Activated naive CD8-positive, alpha-beta T cell treated with anti-CD3 and anti-CD28 coated beads for 36 hours (primary cell): ENCODE data around the gene MARK1. TPM values are rescaled to one million over a fixed set of nuclear protein-coding genes. Genes with fewer than 3 reads are reported as not detected.

ENCODE experiments used
- DNase-seq: peaks from one replicate; pipeline ENCODE4 v3.0.0; 2021
- H3K27ac Mint-ChIP-seq: one replicate; pipeline ENCODE4 v1.8.0; 2022; ENCODE audit warnings: mild to moderate bottlenecking, moderate library complexity, mixed read lengths
- H3K27me3 Mint-ChIP-seq: one replicate; pipeline ENCODE4 v1.8.0; 2022; ENCODE audit warnings: mild to moderate bottlenecking, mixed read lengths
- H3K36me3 Mint-ChIP-seq: one replicate; pipeline ENCODE4 v1.8.0; 2021; ENCODE audit warnings: mild to moderate bottlenecking, mixed read lengths
- H3K4me1 Mint-ChIP-seq: one replicate; pipeline ENCODE4 v1.8.0; 2021; ENCODE audit warnings: mixed read lengths
- H3K4me3 Mint-ChIP-seq: one replicate; pipeline ENCODE4 v1.8.0; 2022; ENCODE audit warnings: mild to moderate bottlenecking, moderate library complexity, mixed read lengths
- H3K9me3 Mint-ChIP-seq: one replicate; pipeline ENCODE4 v1.8.0; 2022; ENCODE audit warnings: mixed read lengths
- total RNA-seq, 2 experiments: library from RNA; stranded (reverse); gene quantifications; one replicate each; pipeline ENCODE4 v1.2.3, GENCODE V29; 2021

The MARK1 gene
- total RNA-seq: not detected

DNA sequence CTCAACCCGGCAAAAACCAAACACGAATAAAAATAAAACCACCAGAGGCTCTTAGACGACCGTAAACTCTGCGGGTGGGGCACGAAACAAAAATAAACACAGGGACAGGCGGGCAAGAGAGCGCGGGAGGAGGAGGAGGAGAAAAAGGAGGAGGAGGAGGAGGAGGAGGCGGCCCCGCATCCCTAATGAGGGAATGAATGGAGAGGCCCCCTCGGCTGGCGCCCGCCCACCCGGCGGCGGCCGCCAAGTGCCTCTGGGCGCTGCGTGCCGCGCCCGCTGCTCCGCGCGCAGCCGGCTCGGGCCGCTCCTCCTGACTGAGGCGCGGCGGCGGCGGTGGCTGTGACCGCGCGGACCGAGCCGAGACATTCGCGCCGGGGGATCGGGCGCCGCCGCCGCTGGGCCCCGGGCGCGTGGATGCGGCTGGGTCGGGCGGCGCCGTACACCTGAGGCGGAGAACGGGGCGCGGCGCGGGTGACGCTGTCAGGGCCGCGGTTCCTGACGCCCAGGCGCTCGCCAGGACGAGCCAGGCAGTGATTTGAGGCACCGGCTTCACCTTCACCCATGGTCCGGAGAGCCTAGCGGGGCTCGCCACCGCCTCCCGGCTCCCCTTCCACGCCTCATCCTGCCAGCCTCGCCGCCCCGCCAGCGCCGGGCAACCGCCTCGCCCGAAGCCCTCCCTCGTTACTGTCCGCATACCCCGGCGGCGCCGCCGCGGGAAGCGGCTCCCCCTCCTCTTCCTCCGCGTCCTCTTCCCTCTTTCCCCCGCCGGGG, at the start of gene MARK1:
TSS of gene MARK1 (plus strand) at position 229 of the 771 bp plus-strand sequence. CDS start 687 bp downstream, outside the sequence.
- no peak within 1 kb of the TSS for H3K27ac Mint-ChIP-seq
- peaks cover 74% of the 10 kb centered on the region for H3K27me3 Mint-ChIP-seq
- H3K36me3 Mint-ChIP-seq: peaks cover 2% of the 10 kb centered on the region
- DNase-seq: peak; percentile 29
- no peaks in the 10 kb centered on the region for H3K9me3 Mint-ChIP-seq
- H3K4me3 Mint-ChIP-seq: peak within 1 kb of the TSS; percentile 76
- H3K4me1 Mint-ChIP-seq: peaks cover 15% of the 10 kb centered on the region

DNA sequence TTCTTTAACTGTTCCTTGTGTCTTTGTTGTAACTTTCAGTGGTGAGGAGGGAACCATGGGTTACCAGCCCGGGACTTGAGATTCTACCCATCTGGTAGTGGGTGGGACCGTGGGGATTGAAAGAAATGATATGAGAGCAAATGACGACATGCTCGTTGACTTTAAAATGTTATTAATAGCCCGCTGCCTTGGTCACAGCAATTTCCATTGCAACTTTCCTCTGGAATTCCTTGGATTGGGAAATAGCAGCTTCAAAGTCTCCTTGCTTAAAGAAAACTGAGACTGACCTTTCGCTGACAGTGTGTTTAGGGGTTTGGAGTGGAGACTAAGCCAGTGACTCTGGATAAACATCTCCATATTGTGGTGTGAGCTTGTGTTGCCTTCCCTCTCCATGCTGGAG, 44.2 kb upstream of the MARK1 start:
- Mint-ChIP-seq H3K9me3 (no peaks in the 10 kb centered on the region), H3K36me3 (no peaks in the 10 kb centered on the region), H3K4me3 (no peak overlapping the region), H3K27me3 (peaks cover 23% of the 10 kb centered on the region), H3K27ac (no peak overlapping the region), H3K4me1 (peaks cover 6% of the 10 kb centered on the region)
- no peak for DNase-seq

DNA sequence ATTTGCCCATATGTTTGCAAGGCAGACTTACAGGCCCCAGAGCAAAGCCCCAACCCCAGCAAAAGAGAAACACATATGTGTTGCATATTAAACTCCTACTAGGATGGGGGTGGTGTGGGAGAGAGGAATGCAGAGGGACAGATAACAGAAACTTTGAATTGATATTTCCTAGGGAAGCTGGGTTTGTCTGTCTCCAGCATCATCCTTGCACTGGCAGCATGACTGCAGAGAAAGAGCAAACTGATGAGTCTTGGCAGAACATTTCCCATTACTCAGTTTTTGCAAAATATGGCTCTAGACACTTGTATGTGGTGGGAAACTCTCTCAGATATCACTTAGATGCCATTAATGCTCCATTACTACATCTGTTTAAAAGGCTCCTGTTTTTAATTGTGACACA, 43.8 kb upstream of the MARK1 start:
- DNase-seq: no peak
- H3K4me3 Mint-ChIP-seq: no peak overlapping the region
- H3K27ac Mint-ChIP-seq: no peak overlapping the region
- peaks cover 24% of the 10 kb centered on the region for H3K27me3 Mint-ChIP-seq
- no peaks in the 10 kb centered on the region for H3K9me3 Mint-ChIP-seq
- peaks cover 6% of the 10 kb centered on the region for H3K4me1 Mint-ChIP-seq
- no peaks in the 10 kb centered on the region for H3K36me3 Mint-ChIP-seq

DNA sequence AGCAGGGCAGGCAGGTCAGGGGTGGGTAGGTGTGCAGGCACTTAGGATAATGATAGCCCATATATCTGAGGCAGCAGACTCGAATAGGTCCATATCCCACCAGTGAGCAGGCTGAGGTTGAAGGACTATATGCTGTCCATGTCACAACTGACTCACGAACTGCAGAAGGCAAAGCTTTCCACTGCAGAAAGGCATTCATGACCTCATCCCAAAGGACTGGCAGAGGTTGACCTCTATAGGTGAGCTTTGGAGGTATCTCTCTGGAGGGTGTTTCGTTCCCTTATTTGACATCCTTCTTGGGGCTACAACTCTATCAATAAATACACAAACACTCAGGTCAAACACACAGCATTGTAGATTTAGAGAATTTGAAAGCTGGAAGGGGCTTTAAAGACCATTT, 42.8 kb upstream of the MARK1 start:
- Mint-ChIP-seq H3K4me3 (no peak overlapping the region), H3K27ac (no peak overlapping the region), H3K9me3 (no peaks in the 10 kb centered on the region), H3K27me3 (peaks cover 28% of the 10 kb centered on the region), H3K4me1 (peaks cover 6% of the 10 kb centered on the region), H3K36me3 (no peaks in the 10 kb centered on the region)
- no peak for DNase-seq

DNA sequence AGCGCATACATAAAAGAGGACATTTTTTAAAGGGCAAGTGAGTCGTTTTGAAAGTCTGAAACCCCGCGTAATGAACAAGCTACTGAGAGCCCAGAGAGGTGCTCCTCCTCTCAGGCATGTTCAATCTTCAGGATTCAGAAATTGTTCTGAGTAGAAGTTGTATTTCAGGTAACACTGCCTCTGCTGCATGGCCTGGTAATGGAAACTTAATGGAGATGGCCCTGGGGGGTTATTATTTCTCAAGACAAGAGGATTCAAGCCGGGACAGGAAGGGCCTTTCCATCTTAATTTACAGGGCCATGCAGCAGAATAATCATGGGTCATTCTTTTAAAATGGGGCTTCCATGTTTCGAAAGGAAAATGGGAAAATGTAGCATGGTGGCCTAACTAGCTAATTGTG, 42.1 kb upstream of the MARK1 start:
- Mint-ChIP-seq H3K4me3 (no peak overlapping the region), H3K27me3 (peaks cover 28% of the 10 kb centered on the region), H3K9me3 (no peaks in the 10 kb centered on the region), H3K36me3 (no peaks in the 10 kb centered on the region), H3K4me1 (peaks cover 6% of the 10 kb centered on the region), H3K27ac (no peak overlapping the region)
- no peak for DNase-seq

DNA sequence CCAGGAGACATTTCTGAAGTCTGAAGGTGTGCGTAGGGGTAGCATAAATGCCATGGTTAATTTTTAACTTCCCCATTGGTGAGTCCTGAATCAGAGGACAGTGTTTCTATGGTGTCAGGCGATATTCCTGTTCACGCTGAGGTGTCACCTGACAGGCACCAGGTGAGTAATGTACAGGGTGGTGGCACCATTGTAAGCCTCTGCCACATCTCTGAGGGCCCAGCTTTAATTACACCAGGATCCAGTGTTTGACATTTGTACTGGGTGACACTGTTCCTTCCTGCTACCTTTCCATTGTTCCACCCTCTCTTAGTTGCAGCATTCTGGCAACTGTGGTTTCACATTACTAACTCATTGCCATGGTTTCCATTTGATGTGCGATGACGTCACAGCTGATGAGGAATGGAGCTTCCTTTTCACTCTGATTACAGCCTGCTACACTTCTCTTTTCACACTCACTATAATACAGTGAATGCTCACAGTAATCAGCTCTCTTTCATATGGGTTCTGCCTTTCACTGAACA, 40.6 kb upstream of the MARK1 start:
- H3K27ac Mint-ChIP-seq: no peak overlapping the region
- H3K4me1 Mint-ChIP-seq: peaks cover 6% of the 10 kb centered on the region
- DNase-seq: peak; percentile 39
- H3K9me3 Mint-ChIP-seq: no peaks in the 10 kb centered on the region
- H3K4me3 Mint-ChIP-seq: no peak overlapping the region
- no peaks in the 10 kb centered on the region for H3K36me3 Mint-ChIP-seq
- peaks cover 23% of the 10 kb centered on the region for H3K27me3 Mint-ChIP-seq

DNA sequence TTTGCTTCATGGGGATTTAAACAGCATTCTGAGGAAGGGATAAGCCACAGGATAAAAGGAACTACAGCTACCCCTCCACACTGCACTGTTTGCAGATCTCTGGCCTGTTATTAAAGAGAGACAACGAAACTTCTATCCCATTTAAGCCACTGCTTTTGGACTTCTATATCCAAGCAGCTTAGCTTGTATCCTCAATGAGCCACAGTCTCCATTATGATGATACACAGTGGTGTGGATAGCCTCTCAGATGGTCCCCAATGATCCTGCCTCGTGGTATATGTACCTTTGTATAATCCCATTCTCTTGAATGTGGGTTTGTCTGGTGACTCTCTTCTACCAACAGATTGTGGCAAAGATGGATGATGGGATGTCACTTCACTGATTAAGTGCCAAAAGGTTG, 36.0 kb upstream of the MARK1 start:
- DNase-seq: no peak
- H3K36me3 Mint-ChIP-seq: no peaks in the 10 kb centered on the region
- peaks cover 5% of the 10 kb centered on the region for H3K4me1 Mint-ChIP-seq
- no peak overlapping the region for H3K4me3 Mint-ChIP-seq
- H3K27ac Mint-ChIP-seq: no peak overlapping the region
- H3K27me3 Mint-ChIP-seq: peaks cover 11% of the 10 kb centered on the region
- no peaks in the 10 kb centered on the region for H3K9me3 Mint-ChIP-seq

DNA sequence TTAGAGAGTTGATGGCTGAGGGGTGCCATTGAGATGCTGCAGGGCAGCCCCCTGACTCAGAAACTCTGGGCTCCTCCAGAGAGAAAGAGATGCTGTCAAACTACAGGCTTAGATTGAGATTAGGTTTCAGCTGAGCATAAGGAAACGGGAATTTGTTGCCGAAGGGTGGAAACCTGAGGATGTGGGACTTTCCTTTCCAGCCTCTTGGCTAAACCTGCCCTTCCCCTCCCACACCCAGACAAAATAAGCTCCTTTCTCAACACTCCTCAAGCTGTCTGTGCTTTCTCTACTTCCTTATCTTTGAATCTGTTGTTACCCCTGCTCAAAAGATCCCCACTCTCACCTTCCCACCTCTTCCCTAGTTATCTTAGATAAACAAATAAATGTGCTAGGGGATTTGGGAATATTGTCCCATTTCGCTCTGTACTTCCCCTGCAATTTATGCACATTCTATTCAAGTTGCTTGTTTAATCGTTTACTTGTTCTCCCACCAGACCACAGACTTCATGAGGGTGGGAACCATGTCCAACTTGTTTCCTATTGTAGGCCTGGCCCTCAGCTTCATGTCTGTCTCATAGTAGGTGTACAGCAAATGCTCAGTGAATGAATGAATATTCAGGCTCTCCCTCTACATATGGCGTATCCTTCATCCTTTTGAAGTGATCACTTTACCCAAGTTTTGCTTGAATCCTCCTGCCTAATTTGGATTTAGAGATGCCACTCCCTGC, 30.6 kb upstream of the MARK1 start:
- H3K9me3 Mint-ChIP-seq: no peaks in the 10 kb centered on the region
- H3K4me1 Mint-ChIP-seq: no peaks in the 10 kb centered on the region
- no peaks in the 10 kb centered on the region for H3K36me3 Mint-ChIP-seq
- H3K4me3 Mint-ChIP-seq: no peak overlapping the region
- no peak overlapping the region for H3K27ac Mint-ChIP-seq
- H3K27me3 Mint-ChIP-seq: peaks cover 11% of the 10 kb centered on the region
- DNase-seq: no peak

DNA sequence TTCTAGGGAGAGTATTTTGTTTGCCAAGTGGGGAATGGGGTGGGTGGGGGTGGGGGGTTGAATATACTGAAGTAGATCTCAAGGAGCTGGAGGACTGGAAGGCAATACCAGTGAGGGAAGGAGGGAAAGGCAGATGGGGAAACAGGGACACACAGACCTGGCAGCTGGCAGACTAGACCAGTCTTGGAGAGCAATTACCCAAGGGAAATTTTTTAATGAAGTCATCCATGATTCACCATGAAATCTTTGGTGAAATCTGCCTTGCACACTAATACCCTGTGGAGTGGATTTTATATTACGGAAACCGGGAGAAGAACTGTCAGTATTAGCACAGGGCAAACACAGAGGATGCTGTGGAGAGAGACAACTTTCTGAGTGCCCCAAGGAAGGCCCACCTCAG, 29.7 kb upstream of the MARK1 start:
- Mint-ChIP-seq H3K27ac (no peak overlapping the region), H3K9me3 (no peaks in the 10 kb centered on the region), H3K4me3 (no peak overlapping the region), H3K4me1 (no peaks in the 10 kb centered on the region), H3K27me3 (peaks cover 11% of the 10 kb centered on the region), H3K36me3 (no peaks in the 10 kb centered on the region)
- DNase-seq: no peak

DNA sequence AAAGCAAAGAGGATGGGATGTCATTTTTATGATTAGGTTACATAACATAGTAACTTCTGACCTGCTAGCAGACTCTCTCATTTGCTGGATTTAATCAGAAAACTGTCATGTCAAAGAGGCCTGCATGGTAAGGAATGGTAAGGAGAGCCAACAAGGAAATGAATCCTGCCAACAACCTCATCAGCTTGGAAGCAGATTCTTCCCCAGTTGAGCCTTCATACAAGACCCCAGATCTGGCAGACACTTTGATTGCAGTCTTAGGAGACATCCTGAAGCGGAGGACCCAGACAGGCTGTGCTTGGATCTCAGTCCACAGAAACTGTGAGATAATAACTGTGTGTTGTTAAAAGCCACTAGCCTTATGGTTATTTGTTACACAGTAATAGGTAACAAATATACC, 27.6 kb upstream of the MARK1 start:
- Mint-ChIP-seq H3K27ac (no peak overlapping the region), H3K36me3 (no peaks in the 10 kb centered on the region), H3K27me3 (peaks cover 16% of the 10 kb centered on the region), H3K9me3 (no peaks in the 10 kb centered on the region), H3K4me1 (no peaks in the 10 kb centered on the region), H3K4me3 (no peak overlapping the region)
- DNase-seq: no peak

DNA sequence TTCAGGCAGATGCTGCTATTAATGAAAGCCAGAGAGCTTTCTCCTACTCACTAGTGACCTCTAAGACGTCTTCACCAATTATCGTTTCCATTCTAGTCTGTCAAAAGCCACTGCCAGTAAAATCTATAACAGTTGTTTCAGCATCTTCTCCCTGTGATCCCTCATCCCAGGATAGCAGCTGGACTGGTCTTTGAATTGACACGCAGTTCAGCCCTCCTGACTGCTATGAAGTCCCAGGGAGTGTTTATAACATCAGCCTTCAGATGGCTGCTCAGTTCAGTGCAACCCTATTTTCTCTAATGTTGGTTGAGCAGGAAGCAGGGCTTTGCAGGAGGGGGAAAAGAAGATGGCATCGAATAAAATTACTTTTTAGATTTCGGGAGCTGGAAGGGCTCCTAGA, 23.6 kb upstream of the MARK1 start:
- peaks cover 11% of the 10 kb centered on the region for H3K27me3 Mint-ChIP-seq
- DNase-seq: no peak
- H3K9me3 Mint-ChIP-seq: no peaks in the 10 kb centered on the region
- no peak overlapping the region for H3K4me3 Mint-ChIP-seq
- H3K36me3 Mint-ChIP-seq: no peaks in the 10 kb centered on the region
- no peaks in the 10 kb centered on the region for H3K4me1 Mint-ChIP-seq
- no peak overlapping the region for H3K27ac Mint-ChIP-seq

DNA sequence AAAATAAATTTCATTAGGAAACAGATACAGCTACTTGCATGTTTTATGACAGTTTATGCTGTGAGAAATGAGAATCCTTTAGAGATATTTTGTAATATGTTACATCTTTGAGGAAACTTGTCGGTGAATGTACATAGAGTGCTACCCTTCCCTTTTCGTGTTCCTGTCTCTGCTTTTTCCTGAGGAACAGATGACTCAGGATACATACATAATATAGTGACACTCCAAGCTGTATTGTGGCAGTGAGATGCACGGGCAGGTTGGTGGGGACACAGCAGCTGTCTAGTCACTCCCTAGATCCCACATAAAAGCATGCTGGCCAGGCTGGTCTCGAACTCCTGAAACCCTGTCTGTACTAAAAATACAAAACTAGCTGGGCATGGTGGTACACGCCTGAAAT, 20.9 kb upstream of the MARK1 start:
- DNase-seq: no peak
- H3K27ac Mint-ChIP-seq: no peak overlapping the region
- H3K4me3 Mint-ChIP-seq: no peak overlapping the region
- H3K4me1 Mint-ChIP-seq: no peaks in the 10 kb centered on the region
- H3K36me3 Mint-ChIP-seq: no peaks in the 10 kb centered on the region
- H3K27me3 Mint-ChIP-seq: peaks cover 12% of the 10 kb centered on the region
- H3K9me3 Mint-ChIP-seq: no peaks in the 10 kb centered on the region

DNA sequence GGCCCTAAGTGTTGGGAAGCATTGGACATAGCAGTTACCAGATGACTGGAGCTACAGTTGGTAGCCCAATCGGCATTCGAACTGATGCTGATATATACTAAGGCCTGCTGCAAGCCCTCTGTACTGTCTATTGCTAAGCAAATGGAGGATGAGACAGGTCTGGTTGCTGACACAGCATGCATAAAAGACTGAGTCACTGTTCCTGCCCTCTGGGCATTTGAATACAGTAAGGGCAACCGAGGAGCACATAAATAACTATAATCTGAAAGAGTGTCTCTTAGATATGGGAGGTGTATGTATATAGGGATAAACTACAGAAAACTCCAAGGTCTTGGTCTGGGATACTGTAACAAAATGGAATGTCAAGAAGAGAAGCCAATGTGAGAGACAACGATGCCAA, 16.8 kb upstream of the MARK1 start:
- Mint-ChIP-seq H3K36me3 (no peaks in the 10 kb centered on the region), H3K27ac (no peak overlapping the region), H3K9me3 (no peaks in the 10 kb centered on the region), H3K4me3 (no peak overlapping the region), H3K4me1 (no peaks in the 10 kb centered on the region), H3K27me3 (peaks cover 13% of the 10 kb centered on the region)
- no peak for DNase-seq

DNA sequence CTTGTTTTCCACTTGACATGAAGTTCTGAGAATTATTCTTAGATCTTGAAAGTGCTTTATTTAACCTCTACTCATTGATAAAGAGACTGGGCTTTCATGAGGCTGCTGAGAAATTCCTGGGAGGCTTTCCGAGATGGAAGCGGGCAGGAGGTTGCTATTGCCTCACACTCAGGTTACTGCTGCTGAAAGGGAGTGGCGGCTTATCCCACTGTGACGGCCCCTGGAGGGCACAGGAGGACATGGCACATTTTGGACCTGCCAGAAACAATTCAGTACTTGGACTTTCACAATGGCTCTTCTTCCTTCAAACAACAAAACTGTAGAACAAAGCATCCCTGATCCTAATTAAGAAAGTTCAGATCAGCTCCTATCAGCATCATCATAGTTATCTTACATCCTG, 16.2 kb upstream of the MARK1 start:
- DNase-seq: no peak
- Mint-ChIP-seq H3K27ac (no peak overlapping the region), H3K36me3 (no peaks in the 10 kb centered on the region), H3K27me3 (peaks cover 17% of the 10 kb centered on the region), H3K9me3 (no peaks in the 10 kb centered on the region), H3K4me1 (no peaks in the 10 kb centered on the region), H3K4me3 (no peak overlapping the region)

DNA sequence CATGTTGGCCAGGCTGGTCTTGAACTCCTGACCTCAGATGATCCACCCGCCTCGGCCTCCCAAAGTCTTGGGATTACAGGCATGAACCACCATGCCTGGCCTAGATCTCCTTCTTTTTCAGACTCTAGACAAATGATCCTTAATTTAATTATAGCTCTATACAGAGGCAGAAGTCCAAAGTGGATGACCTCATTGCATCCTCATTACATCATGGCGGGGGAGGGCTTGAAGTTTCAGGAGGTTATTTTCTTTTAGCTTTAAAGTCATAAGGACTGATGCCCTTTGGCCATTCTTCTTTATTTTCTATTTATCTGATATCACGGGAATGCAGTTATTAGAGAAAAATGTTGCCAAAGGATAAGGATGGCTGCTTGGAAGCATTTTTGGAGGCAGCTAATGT, 14.1 kb upstream of the MARK1 start:
- Mint-ChIP-seq H3K9me3 (no peaks in the 10 kb centered on the region), H3K4me1 (no peaks in the 10 kb centered on the region), H3K27ac (no peak overlapping the region), H3K27me3 (peaks cover 17% of the 10 kb centered on the region), H3K36me3 (no peaks in the 10 kb centered on the region), H3K4me3 (no peak overlapping the region)
- no peak for DNase-seq

DNA sequence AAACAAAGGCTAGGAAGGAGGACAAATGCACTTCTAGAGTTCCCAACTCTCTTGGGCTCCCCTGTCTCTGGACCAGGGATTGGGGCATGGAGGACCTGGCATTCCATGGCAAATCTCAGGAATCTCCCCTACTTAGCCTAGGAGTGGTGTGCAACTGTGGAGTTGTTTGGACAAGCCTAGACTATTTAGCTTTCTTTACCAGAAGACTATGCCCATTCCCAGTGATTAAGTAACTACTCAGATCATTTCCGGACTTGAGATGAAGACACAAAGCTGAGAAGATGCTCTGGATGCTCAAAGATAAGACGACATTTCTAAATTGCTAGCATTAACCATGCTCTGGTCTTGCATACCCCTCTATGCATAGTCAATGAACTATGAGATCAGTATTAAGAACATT, 13.7 kb upstream of the MARK1 start:
- Mint-ChIP-seq H3K4me3 (no peak overlapping the region), H3K27ac (no peak overlapping the region), H3K36me3 (no peaks in the 10 kb centered on the region), H3K27me3 (peaks cover 20% of the 10 kb centered on the region), H3K4me1 (no peaks in the 10 kb centered on the region), H3K9me3 (no peaks in the 10 kb centered on the region)
- no peak for DNase-seq
